ENCODE results near the gene ATP9A. TPM values are rescaled to one million over a fixed set of nuclear protein-coding genes. Genes with fewer than 3 reads are reported as not detected.

The ATP9A gene
- polyA plus RNA-seq, 3 donors = 0.04 TPM; not detected in 2

- intact Hi-C loops (cut with micrococcal nuclease) = no loop called here
- TF ChIP-seq CTCF (IDR thresholded peaks at IDR 0.05) = no peak
Observed at GRCh38 chr20:51611625-51611890, 156.6 kb downstream of the ATP9A start.

GRCh38 chr20:51610761-51611624, 157.2 kb downstream of the ATP9A start:
- Histone ChIP-seq H3K4me2 (replicated peaks; ENCODE audit: extremely low read depth, low read length, poor library complexity, severe bottlenecking) (no peak overlapping the region), H3K27me3 (ENCODE audit: control insufficient read depth in 2 of 2, insufficient read depth in 2 of 2, low read length in 2 of 2) (no peaks in the 10 kb centered on the region), H3K4me1 (ENCODE audit: control insufficient read depth in 1 of 2, insufficient read depth in 2 of 2, low read length in 2 of 2) (no peaks in the 10 kb centered on the region), H3K4me3 (replicated peaks in 1 of 3; ENCODE audit: low read depth in 2 of 3, low read length in 3 of 3) (no peak overlapping the region), H3K9me3 (replicated peaks in 1 of 2; ENCODE audit: control insufficient read depth in 1 of 2, insufficient read depth in 1 of 2, low read length in 2 of 2) (no peaks in the 10 kb centered on the region), H4K20me1 (ENCODE audit: insufficient read depth, low read length) (no peaks in the 10 kb centered on the region), H3K9ac (ENCODE audit: insufficient read depth, low read length, poor library complexity, severe bottlenecking) (no peak overlapping the region), H2AFZ (ENCODE audit: insufficient read depth, low read depth, low read length, poor library complexity, severe bottlenecking) (no peak overlapping the region), H3K36me3 (replicated peaks in 1 of 2; ENCODE audit: control insufficient read depth in 1 of 2, insufficient read depth in 2 of 2, low read length in 2 of 2) (no peaks in the 10 kb centered on the region), H3K79me2 (ENCODE audit: insufficient read depth, low read length) (no peaks in the 10 kb centered on the region), H3K27ac (ENCODE audit: low read depth in 1 of 2, low read length in 2 of 2) (no peak overlapping the region)
- Mint-ChIP-seq H3K27ac (peak overlapping the region in 2 of 7 donors; percentile 29 to 70), H3K4me3 (no peak overlapping the region), H3K27me3 (ENCODE audit: low read depth in 3 of 3) (peaks cover 3 to 4% (median 4%) of the 10 kb centered on the region in 3 donors), H3K4me1 (no peaks in the 10 kb centered on the region), H3K9me3 (no peaks in the 10 kb centered on the region), H3K36me3 (no peaks in the 10 kb centered on the region)
- no peak for TF ChIP-seq CTCF (IDR thresholded peaks at IDR 0.05)
- 76% methylated on average over 10 of the region's 16 CpGs for WGBS (ENCODE audit: insufficient coverage)
- intact Hi-C loops (cut with micrococcal nuclease) = no loop called here
- DNase-seq = no peak

More at GRCh38 chr20:51611625-51611890, 156.6 kb downstream of the ATP9A start:
- Histone ChIP-seq H4K20me1 (ENCODE audit: insufficient read depth, low read length) (no peaks in the 10 kb centered on the region), H3K27me3 (ENCODE audit: control insufficient read depth in 2 of 2, insufficient read depth in 2 of 2, low read length in 2 of 2) (no peaks in the 10 kb centered on the region), H3K9me3 (replicated peaks in 1 of 2; ENCODE audit: control insufficient read depth in 1 of 2, insufficient read depth in 1 of 2, low read length in 2 of 2) (no peaks in the 10 kb centered on the region), H2AFZ (ENCODE audit: insufficient read depth, low read depth, low read length, poor library complexity, severe bottlenecking) (no peak overlapping the region), H3K27ac (ENCODE audit: low read depth in 1 of 2, low read length in 2 of 2) (no peak overlapping the region), H3K9ac (ENCODE audit: insufficient read depth, low read length, poor library complexity, severe bottlenecking) (no peak overlapping the region), H3K79me2 (ENCODE audit: insufficient read depth, low read length) (no peaks in the 10 kb centered on the region), H3K4me1 (ENCODE audit: control insufficient read depth in 1 of 2, insufficient read depth in 2 of 2, low read length in 2 of 2) (no peaks in the 10 kb centered on the region), H3K36me3 (replicated peaks in 1 of 2; ENCODE audit: control insufficient read depth in 1 of 2, insufficient read depth in 2 of 2, low read length in 2 of 2) (no peaks in the 10 kb centered on the region), H3K4me3 (replicated peaks in 1 of 3; ENCODE audit: low read depth in 2 of 3, low read length in 3 of 3) (no peak overlapping the region), H3K4me2 (replicated peaks; ENCODE audit: extremely low read depth, low read length, poor library complexity, severe bottlenecking) (no peak overlapping the region)
- H3K9me3 Mint-ChIP-seq = no peaks in the 10 kb centered on the region
- H3K4me3 Mint-ChIP-seq = no peak overlapping the region
- H3K36me3 Mint-ChIP-seq = no peaks in the 10 kb centered on the region
- no peak overlapping the region for H3K27ac Mint-ChIP-seq
- H3K27me3 Mint-ChIP-seq (ENCODE audit: low read depth in 3 of 3) = peaks cover 3 to 4% (median 4%) of the 10 kb centered on the region in 3 donors
- H3K4me1 Mint-ChIP-seq = no peaks in the 10 kb centered on the region
- DNase-seq = no peak
- no CpG with 5 or more reads among the region's 2 CpGs for WGBS (ENCODE audit: insufficient coverage)
